Measurements from ENCODE around the gene ZNF677. TPM values are rescaled to one million over a fixed set of nuclear protein-coding genes. Genes with fewer than 3 reads are reported as not detected.

Gene ZNF677
- total and polyA plus RNA-seq, 11 donors: 10.3 to 27.8 (median 16.2) TPM

Other genes with a start within 250 kb of the ZNF677 start
- gene ERVV-1, start 241.0 kb downstream of the ZNF677 start, total RNA-seq: not detected
- gene ERVV-1, start 241.0 kb downstream of the ZNF677 start, polyA plus RNA-seq: under 1 TPM in 1 of 2 donors, not detected in 1; 0.06 TPM
- not detected for gene ERVV-2, start 210.1 kb downstream of the ZNF677 start, total RNA-seq
- gene ERVV-2, start 210.1 kb downstream of the ZNF677 start, polyA plus RNA-seq: not detected
- gene ZNF160, start 151.5 kb downstream of the ZNF677 start, total RNA-seq: 10 to 100 TPM in 8 of 9 donors, 1 to 10 TPM in 1; 10.0 to 24.7 (median 17.0) TPM
- 10 to 100 TPM; 14.4 to 19.8 TPM for gene ZNF160, start 151.5 kb downstream of the ZNF677 start, polyA plus RNA-seq
- 10 to 100 TPM; 12.8 to 38.6 (median 21.4) TPM for gene ZNF415, start 122.0 kb downstream of the ZNF677 start, total RNA-seq
- gene ZNF415, start 122.0 kb downstream of the ZNF677 start, polyA plus RNA-seq: 10 to 100 TPM; 15.2 to 17.6 TPM
- gene ZNF347, start 95.8 kb downstream of the ZNF677 start, total RNA-seq: 10 to 100 TPM in 1 of 9 donors, 1 to 10 TPM in 8; 5.3 to 10.6 (median 8.2) TPM
- 1 to 10 TPM; 2.7 to 3.8 TPM for gene ZNF347, start 95.8 kb downstream of the ZNF677 start, polyA plus RNA-seq
- 1 to 10 TPM in 4 of 9 donors, under 1 TPM in 5; 0.38 to 3.6 (median 1.00) TPM for gene ZNF665, start 61.5 kb downstream of the ZNF677 start, total RNA-seq
- gene ZNF665, start 61.5 kb downstream of the ZNF677 start, polyA plus RNA-seq: 1 to 10 TPM in 1 of 2 donors, under 1 TPM in 1; 0.85 to 1.2 TPM
- not detected for gene VN1R2, start 3.4 kb upstream of the ZNF677 start, total RNA-seq
- gene VN1R2, start 3.4 kb upstream of the ZNF677 start, polyA plus RNA-seq: not detected
- gene VN1R4, start 12.8 kb upstream of the ZNF677 start, total RNA-seq: not detected
- not detected for gene VN1R4, start 12.8 kb upstream of the ZNF677 start, polyA plus RNA-seq
- gene ZNF845, start 78.9 kb upstream of the ZNF677 start, total RNA-seq: 1 to 10 TPM; 2.7 to 5.7 (median 3.5) TPM
- 1 to 10 TPM; 1.5 to 2.7 TPM for gene ZNF845, start 78.9 kb upstream of the ZNF677 start, polyA plus RNA-seq
- gene ZNF525, start 110.8 kb upstream of the ZNF677 start, total RNA-seq: 1 to 10 TPM; 1.6 to 6.0 (median 3.6) TPM
- gene ZNF525, start 110.8 kb upstream of the ZNF677 start, polyA plus RNA-seq: 1 to 10 TPM; 1.9 to 3.5 TPM
- gene ZNF765, start 140.3 kb upstream of the ZNF677 start, total RNA-seq: 1 to 10 TPM; 2.8 to 5.9 (median 3.8) TPM
- 1 to 10 TPM; 2.7 to 4.9 TPM for gene ZNF765, start 140.3 kb upstream of the ZNF677 start, polyA plus RNA-seq
- gene ZNF761, start 177.1 kb upstream of the ZNF677 start, total RNA-seq: 1 to 10 TPM; 2.6 to 5.5 (median 3.8) TPM
- gene ZNF761, start 177.1 kb upstream of the ZNF677 start, polyA plus RNA-seq: 1 to 10 TPM; 3.8 to 4.5 TPM
- 1 to 10 TPM in 8 of 9 donors, under 1 TPM in 1; 0.82 to 2.5 (median 1.2) TPM for gene ZNF813, start 212.9 kb upstream of the ZNF677 start, total RNA-seq
- under 1 TPM; 0.42 to 0.96 TPM for gene ZNF813, start 212.9 kb upstream of the ZNF677 start, polyA plus RNA-seq